Adipose tissue (tissue), 3 donors: ENCODE data around the gene ERCC5. TPM values are rescaled to one million over a fixed set of nuclear protein-coding genes. Genes with fewer than 3 reads are reported as not detected.

Source experiments
- H3K27ac ChIP-seq: one replicate; pipeline ENCODE4 v1.5.1; 2013; ENCODE audit warnings: low read depth, low read length
- WGBS, 3 donors: extraction: QIAGEN DNeasy Blood & Tissue Kit; methylation state at CpG; one replicate each; pipeline ENCODE4 v1.1.7; 2013; 5-methylcytosine and 5-hydroxymethylcytosine counted together
- polyA plus RNA-seq, 3 donors: library from polyadenylated mRNA; stranded (reverse); fragments of 200-250 nt; gene quantifications; one replicate each; pipeline ENCODE4 v1.2.3, GENCODE V29; 2013
- donor health status: healthy with polysubstance abuse.
- donor health status: Bipolar disorder and iron deficiency.
- donor health status: healthy.

Gene ERCC5
- polyA plus RNA-seq = 10 to 100 TPM; 25.1 to 45.5 (median 30.0) TPM

DNA sequence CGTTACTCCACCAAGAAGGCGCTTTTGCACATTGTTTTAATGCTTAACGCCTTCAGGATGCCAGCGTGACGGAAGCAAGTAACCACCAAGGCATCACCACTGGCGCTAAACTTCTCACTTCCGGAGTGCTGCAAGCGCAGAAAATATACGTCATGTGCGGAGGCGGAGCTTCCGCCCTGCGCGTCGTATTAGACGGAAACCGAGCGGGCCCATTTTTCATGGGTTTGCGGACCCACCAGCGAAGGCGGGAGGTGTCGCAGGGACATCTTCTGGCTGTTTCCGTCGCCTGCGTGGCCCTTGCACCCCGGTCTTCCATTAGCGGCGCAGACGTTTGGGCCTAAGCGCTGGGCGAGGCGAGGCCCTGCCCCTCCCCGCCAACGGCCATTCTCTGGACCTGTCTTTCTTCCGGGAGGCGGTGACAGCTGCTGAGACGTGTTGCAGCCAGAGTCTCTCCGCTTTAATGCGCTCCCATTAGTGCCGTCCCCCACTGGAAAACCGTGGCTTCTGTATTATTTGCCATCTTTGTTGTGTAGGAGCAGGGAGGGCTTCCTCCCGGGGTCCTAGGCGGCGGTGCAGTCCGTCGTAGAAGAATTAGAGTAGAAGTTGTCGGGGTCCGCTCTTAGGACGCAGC lies at the start of gene ERCC5:
ERCC5 (plus strand) TSS at position 403 of the 631 bp plus-strand sequence. CDS start 235 bp downstream, outside the sequence.
- H3K27ac ChIP-seq = peak within 1 kb of the TSS; percentile 86
- WGBS, 3 donors = 0 to 1% (median 0%) methylated on average over 49 of the region's 49 CpGs

GRCh38 chr13:102798581-102799425 lies 47.0 kb upstream of the ERCC5 start, which contains the start of the genes BIVM and POGLUT2:
BIVM (plus strand) TSS chr13:102799119; CDS start chr13:102807268, 8,149 bp downstream.
POGLUT2 (minus strand) TSS chr13:102798976; CDS start chr13:102798670, 306 bp downstream.
- WGBS, 3 donors = 0 to 1% (median 0%) methylated on average over 72 of the region's 72 CpGs
- no peak within 1 kb of the TSS for H3K27ac ChIP-seq

- 0 to 1% (median 0%) methylated on average over 53 to 69 of the region's 69 CpGs for WGBS, 3 donors
- H3K27ac ChIP-seq = no peak overlapping the region
Observed at GRCh38 chr13:102799426-102800144, 46.2 kb upstream of the ERCC5 start.

- H3K27ac ChIP-seq = peak overlapping the region; percentile 78
- WGBS, 3 donors = 1 to 2% (median 1%) methylated on average over 48 to 81 of the region's 81 CpGs
Observed at GRCh38 chr13:102800145-102801041, 45.4 kb upstream of the ERCC5 start.

- 96 to 97% (median 96%) methylated on average over 3 of the region's 3 CpGs for WGBS, 3 donors
- no peak overlapping the region for H3K27ac ChIP-seq
Observed at GRCh38 chr13:102805680-102806079, 40.2 kb upstream of the ERCC5 start.

DNA sequence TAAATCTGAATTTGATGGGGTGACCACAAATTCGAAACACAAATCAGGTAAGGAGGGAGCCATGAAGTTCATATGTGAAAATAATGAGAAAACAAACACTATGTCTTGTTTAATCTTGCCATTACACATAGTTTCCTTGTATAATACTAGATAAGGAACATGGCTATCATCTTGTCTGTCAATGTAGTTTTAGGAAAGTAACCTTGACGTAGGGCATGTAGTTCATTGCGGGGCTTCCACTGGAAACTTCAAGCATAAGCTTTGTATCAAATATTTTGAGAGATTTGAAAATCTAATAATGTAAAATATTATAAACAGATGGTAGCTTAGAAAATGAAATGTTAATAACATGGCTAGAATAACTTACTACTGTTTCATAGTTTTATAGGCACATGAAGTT lies 38.1 kb upstream of the ERCC5 start:
- WGBS, 3 donors = 79 to 99% (median 96%) methylated on average over 3 of the region's 3 CpGs
- no peak overlapping the region for H3K27ac ChIP-seq

DNA sequence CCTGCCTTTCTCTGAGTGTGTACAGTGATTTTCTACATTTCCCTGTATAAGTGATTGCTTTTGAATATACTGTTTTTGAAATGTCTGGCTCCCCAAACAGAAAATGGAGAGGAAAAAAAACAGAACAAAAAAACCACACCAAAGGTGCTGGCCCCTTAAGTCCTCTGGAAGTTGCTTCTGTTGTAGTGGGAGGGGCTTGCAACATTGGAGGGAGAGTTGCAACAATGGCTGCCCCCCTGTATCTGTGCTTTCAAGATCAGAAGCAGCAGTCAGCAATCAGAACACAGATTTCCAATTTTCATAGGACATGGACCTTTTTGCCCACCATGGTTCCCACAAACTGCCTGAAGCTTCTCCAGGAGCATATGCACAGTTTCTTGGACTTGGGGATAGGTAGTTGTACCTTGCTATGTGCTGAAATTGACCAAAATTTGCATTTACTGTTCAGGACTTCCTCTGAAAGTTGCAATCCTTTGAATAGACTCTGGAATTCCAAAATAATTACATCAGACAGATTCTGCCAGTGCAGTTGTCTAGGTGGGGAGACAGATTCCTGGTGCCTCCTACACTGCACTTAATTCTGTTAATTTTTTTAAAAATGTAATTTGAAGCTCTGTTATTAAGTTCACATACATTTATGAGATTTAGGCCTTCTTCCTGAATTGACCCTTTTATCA lies 33.1 kb upstream of the ERCC5 start:
- H3K27ac ChIP-seq = no peak overlapping the region

- H3K27ac ChIP-seq = no peak overlapping the region
- 70 to 88% (median 84%) methylated on average over 7 of the region's 7 CpGs for WGBS, 3 donors
Observed at GRCh38 chr13:102814025-102814607, 31.7 kb upstream of the ERCC5 start.

DNA sequence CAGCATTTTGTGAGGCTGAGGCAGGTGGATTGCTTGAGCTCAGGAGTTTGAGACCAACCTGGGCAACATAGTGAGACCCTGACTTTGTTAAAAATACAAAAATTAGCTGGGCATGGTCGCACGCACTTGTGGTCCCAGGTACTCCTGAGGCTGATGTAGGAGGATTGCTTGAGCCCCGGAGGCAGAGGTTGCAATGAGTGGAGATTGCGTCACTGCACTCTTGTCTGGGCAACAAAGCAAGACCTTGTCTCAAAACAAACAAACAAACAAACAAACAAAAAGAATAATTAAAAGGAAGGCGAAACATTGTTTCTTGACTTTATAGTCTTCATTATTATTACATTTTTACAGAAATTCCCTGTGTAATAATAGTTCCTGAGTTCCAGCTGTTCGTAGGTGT lies 31.0 kb upstream of the ERCC5 start:
- 75 to 88% (median 80%) methylated on average over 6 of the region's 6 CpGs for WGBS, 3 donors
- no peak overlapping the region for H3K27ac ChIP-seq

DNA sequence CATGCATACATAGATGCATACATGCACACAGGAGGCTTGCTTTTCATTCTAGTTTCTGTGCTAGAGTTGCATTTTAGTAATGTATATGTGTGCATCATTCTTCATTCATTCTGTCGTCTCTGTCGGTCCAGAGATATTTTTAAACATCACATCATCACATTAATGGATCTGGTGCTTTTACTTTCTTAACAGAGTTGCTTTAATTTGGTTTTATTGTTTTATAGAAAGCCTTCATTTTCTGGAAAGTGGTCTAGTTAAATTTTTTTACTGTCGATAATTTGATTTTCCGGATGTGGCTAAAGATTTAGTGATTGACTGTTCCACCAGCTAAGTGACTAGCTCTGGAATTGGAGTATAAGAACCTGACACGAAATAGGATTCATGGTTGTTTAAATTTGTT lies 30.0 kb upstream of the ERCC5 start:
- WGBS, 3 donors = 89 to 92% (median 91%) methylated on average over 5 of the region's 5 CpGs
- no peak overlapping the region for H3K27ac ChIP-seq

GRCh38 chr13:102816708-102817107 lies 29.1 kb upstream of the ERCC5 start:
- H3K27ac ChIP-seq = no peak overlapping the region

DNA sequence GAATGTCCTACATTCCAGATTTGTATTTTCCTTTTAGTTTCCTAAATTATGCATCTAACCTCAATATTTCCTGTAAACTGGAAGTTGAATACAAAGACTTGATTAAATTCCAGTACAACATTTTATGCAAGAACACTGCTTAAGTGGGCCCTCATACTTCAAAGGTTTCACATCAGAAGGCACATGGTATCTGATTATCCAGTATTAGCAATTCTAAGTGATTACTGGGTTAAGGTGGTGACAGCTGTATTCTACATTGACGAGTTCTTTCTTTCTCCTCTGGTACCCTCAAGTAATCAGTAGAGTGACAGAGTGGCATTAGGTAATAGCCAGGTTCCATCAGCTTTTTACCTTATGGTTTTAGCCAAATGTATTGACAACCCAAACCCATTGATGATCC lies 28.6 kb upstream of the ERCC5 start:
- H3K27ac ChIP-seq = no peak overlapping the region
- 85 to 95% (median 93%) methylated on average over 1 of the region's 1 CpG for WGBS, 3 donors

More at GRCh38 chr13:102816708-102817107, 29.1 kb upstream of the ERCC5 start:
- WGBS, 3 donors = 73 to 93% (median 85%) methylated on average over 4 of the region's 4 CpGs

- H3K27ac ChIP-seq = no peak overlapping the region
Observed at GRCh38 chr13:102817907-102818306, 27.9 kb upstream of the ERCC5 start.

GRCh38 chr13:102825400-102825799 lies 20.4 kb upstream of the ERCC5 start:
- 94 to 97% (median 95%) methylated on average over 4 of the region's 4 CpGs for WGBS, 3 donors

DNA sequence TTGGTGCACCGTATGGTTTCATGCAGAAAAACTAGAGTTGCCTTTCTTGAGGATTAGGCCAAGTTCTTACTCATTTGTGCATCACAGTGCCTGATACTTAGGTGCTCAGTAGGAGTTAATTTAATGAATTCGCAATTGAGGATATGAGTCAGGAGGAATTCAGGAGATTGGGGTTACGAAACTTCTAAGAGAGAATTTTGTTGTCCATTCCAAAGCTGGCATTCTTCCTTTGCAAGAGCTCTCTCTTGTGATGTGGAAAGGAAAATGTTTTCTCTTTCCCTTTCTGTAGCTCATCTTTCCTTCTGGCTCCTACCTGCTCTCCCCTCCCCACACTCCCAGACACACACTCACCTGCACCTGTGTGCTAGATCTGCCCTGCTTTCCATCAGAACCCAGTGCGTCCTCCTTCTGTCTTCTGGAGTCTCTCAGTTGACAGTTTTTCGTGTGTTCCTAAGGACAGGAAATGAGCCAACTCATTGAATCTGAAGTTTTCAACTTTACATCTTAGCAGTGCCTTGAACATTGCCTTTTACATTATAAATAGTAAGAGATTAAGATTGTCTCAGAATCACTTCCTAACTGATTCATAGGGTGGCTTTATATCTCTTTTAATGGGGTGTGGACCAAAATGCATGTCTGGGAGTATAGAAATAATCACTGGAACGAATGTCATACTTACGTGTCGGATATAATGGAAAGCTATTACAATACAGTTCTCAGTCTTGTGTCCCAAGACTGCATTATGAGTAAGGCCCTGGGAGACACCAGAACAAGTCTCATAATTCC lies 19.7 kb upstream of the ERCC5 start:
- 69 to 85% (median 73%) methylated on average over 8 of the region's 8 CpGs for WGBS, 3 donors
- H3K27ac ChIP-seq = no peak overlapping the region

More at GRCh38 chr13:102825400-102825799, 20.4 kb upstream of the ERCC5 start:
- no peak overlapping the region for H3K27ac ChIP-seq

DNA sequence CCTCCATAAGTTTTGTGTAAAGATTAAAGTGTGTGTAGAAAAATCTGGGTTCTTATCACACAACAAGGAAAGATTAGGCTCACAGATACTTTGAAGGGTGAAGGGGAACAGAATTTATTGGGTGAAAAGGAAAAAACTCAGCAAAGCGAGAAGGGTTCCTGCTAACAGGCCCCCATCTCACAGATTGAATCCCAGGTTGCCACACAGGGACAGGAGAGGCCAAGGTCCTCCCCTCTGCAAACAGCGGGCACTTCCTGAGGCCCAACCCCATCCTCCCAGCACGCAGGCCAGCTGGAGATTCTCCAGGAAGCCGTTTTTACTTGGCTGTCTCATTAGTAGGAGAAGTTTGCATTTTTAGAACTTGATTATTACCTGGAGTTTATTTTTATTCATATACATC lies 15.2 kb upstream of the ERCC5 start:
- no peak overlapping the region for H3K27ac ChIP-seq
- 26 to 37% (median 33%) methylated on average over 4 of the region's 4 CpGs for WGBS, 3 donors
